ENCODE data around the gene AP3M1.
"Not testable (repeated sequence)": the region's sequence is repeated elsewhere in the genome, so short reads cannot be mapped to it uniquely, and the experiment has no call there.

The AP3M1 gene

DNA sequence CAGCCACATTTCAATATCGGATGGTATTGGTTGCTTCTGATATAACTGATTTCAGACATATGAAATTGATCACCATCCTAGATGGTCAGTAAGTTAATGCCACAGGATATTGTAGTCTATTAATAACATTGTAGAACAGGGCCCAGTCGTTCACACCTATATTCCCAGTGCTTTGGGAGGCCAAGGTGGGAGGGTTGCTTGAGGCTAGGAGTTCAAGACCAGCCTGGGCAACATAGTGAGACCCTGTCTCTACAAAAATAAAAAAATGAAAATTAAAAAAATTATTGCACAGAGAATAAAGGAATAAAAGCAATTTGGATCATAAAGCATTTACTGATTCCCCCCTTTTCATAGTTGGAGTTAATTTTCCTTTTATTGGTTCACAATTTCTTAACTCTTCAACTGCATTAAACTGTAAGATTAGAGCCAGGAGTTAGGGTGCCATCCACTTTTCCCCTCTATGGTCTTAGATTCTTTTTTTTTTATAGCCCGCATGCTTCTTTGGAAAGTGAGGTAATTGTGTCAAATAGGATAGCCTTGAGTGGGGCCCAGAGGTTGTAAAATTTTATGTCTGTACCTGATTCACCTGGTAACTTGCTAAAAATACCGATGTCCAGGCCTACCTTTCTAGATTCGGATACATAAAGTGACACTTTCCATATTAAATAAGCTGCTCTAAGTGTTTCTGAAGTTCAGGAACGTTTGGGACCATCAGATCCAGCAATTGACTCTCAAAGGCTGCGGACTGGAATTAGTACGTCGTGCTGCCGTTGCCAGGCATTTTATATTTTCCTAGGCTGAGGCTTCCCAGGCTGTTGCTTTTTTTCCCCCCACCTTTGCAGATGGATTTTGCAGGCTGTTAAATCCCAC, 25.1 kb upstream of the AP3M1 start:
- Mint-ChIP-seq H3K27me3 (no peaks in the 10 kb centered on the region), H3K4me3 (peak overlapping the region; percentile 91 to 97), H3K27ac (peak overlapping the region; percentile 97 to 99), H3K9me3 (no peaks in the 10 kb centered on the region), H3K4me1 (peaks cover 37% of the 10 kb centered on the region)
- DNase-seq (no peak), ATAC-seq (no peak)

DNA sequence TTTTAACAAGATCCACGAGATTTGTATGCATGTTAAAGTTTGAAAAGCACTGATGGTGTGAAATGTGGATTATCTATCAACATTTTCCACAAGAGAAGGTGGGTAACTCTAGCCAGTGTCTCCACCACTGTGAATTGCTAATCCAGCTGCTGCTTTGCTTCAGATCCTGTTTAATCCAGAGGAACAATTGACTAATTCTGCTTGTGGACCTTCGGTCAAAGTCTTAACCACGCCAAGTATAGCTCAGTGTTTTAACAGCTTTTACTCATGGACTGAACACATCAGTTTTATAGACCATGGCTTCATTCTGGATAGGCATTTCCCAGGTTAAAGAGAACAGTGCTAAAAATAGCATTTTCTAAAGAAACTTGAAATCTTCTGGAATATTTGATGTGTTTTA, 23.9 kb upstream of the AP3M1 start:
- Mint-ChIP-seq H3K9me3 (no peaks in the 10 kb centered on the region), H3K27me3 (no peaks in the 10 kb centered on the region), H3K4me1 (peaks cover 31% of the 10 kb centered on the region), H3K27ac (no peak overlapping the region), H3K4me3 (no peak overlapping the region)
- DNase-seq: no peak
- no peak for ATAC-seq

DNA sequence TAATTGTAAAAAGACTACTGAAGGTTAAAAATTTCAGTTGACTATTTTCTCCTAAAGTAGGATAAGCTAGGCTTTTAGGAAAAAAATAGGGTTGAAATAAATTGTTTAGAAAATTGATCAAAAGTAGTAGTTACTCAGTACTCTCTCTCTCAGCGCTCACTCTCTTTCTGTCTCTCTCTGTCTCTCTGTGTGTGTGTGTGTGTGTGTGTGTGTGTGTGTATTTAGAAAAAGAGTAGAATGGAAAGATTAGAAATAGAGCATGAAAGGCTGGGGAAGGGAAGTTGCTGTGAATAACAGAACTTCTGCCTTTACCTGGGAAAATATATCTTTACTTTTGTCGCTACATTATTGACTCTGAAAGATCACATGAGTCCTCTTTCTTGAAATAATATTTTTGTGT, 21.0 kb upstream of the AP3M1 start:
- H3K9me3 Mint-ChIP-seq: no peaks in the 10 kb centered on the region
- DNase-seq (no peak), ATAC-seq (no peak)
- no peaks in the 10 kb centered on the region for H3K27me3 Mint-ChIP-seq
- H3K4me1 Mint-ChIP-seq: peaks cover 31% of the 10 kb centered on the region
- H3K4me3 Mint-ChIP-seq: no peak overlapping the region
- no peak overlapping the region for H3K27ac Mint-ChIP-seq

DNA sequence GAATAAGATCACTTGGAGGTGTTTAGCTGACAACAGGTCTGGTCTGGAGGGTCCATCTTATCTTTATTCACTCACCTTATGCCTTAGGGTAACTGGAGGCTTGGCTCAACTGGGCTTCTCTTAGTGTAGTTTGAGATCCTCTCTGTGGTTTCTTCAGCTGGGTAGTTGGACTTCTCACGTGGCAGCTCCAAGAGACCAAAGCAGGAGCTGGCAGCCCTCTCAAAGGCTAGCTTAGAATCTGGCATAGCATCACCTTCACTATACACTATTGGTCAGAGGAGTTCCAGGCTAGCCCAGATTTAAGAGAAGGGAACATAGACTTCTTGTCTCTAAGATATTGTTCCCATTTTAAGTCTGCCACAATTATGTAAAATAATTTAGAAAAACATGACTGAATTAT, 16.8 kb upstream of the AP3M1 start:
- DNase-seq (no peak), ATAC-seq (no peak)
- H3K9me3 Mint-ChIP-seq: no peaks in the 10 kb centered on the region
- no peak overlapping the region for H3K27ac Mint-ChIP-seq
- peaks cover 38% of the 10 kb centered on the region for H3K4me1 Mint-ChIP-seq
- H3K27me3 Mint-ChIP-seq: no peaks in the 10 kb centered on the region
- H3K4me3 Mint-ChIP-seq: no peak overlapping the region

DNA sequence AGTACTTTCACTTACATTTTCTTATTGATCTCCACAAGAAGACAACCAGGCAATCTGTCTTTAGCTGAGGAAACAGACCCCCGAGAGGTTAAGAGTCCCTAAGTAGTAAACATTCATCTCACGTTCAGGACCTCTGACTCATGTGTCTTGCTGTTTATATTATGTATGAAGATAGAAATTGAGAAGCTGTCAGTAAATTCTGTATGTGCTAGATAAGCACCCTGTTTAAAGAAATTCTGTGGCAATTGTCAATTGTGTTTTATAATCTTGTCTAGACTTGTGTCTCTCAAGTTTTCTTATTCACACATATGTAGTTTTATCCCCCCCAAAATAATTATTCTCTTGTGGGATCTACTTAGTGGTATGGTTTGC, 14.9 kb upstream of the AP3M1 start:
- ATAC-seq: no peak
- Mint-ChIP-seq H3K4me3 (no peak overlapping the region), H3K27ac (peak overlapping the region in 1 of 2 donors; percentile 26), H3K27me3 (no peaks in the 10 kb centered on the region), H3K4me1 (peaks cover 38% of the 10 kb centered on the region), H3K9me3 (no peaks in the 10 kb centered on the region)
- no peak for DNase-seq

DNA sequence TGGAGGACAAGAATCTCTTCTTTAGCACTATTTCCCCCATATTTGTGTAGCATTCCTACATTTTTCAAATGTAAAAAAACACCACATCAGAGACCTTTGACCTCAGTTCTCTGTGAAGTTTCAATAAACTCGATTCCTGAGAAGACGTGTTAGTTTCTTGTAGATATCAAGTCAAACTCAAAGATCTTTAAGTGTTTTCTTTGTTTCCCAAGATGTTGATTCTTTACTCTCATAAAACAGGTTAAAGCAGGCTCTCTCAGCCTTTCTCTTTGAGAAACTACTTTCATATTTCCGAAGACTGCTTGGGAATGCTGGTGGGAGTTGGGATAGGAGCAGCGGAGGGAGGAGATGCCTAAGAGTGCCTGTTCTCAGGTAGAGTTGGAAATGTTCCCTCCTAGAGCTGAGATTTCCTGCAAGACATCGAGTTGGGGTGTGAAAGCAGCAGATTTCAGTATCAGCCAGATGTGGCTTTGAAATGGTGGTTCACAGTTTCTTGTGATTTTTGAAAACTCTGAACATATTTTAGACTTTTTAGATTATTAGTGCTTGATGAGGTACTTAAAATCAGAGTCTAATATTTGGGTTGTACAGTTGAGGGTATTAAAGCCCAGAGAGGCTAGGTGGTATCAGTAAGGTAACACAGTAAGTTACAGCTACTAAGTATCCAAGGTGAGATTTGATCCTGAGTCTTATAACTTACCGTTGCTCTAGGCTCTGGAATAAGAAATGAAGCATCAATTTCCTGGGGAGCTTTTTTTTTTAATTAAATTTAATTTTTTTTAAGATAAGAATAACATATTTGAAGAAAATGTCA, 14.3 kb upstream of the AP3M1 start:
- ATAC-seq: no peak
- Mint-ChIP-seq H3K4me3 (peak overlapping the region in 1 of 2 donors; percentile 20), H3K9me3 (no peaks in the 10 kb centered on the region), H3K27ac (peak overlapping the region in 1 of 2 donors; percentile 58), H3K4me1 (peaks cover 38% of the 10 kb centered on the region), H3K27me3 (no peaks in the 10 kb centered on the region)
- no peak for DNase-seq

DNA sequence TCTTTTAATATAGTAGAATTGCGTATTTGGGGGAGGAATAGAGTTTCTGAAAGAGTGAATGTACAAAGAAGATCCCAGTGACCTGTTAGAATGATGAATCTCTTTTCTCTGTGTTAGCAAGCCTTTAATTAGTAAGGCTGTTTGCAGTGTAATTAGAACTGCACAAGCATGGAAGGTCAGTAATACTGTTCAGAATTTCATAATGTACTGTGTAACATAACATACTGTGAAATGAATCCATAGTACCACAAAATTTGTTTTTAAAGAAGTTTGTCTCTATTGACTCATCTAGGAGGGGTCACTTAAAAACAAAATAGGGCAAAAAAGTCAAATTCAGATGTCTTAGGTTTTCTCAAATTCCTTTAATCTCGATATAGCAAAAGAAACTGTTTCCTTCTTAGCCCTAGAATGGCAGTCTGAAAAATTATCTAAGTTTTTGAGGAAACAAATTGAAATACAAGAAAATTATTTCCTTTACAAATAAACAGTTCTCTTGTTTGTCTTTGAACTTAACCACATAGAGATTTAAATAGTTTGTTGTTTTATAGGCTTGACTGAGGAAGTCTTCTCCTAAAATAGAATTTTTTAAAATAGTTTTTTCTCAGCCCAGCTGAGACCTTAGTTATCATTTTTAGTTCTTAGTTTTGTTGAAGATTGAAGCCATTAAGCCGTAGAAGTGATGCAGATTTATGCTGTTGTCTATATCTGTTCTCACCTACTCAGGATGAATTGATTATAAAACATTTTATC, 12.9 kb upstream of the AP3M1 start:
- ATAC-seq (no peak), DNase-seq (no peak)
- H3K27ac Mint-ChIP-seq: peak overlapping the region in 1 of 2 donors; percentile 3
- peaks cover 26% of the 10 kb centered on the region for H3K4me1 Mint-ChIP-seq
- H3K9me3 Mint-ChIP-seq: no peaks in the 10 kb centered on the region
- H3K4me3 Mint-ChIP-seq: no peak overlapping the region
- H3K27me3 Mint-ChIP-seq: no peaks in the 10 kb centered on the region

DNA sequence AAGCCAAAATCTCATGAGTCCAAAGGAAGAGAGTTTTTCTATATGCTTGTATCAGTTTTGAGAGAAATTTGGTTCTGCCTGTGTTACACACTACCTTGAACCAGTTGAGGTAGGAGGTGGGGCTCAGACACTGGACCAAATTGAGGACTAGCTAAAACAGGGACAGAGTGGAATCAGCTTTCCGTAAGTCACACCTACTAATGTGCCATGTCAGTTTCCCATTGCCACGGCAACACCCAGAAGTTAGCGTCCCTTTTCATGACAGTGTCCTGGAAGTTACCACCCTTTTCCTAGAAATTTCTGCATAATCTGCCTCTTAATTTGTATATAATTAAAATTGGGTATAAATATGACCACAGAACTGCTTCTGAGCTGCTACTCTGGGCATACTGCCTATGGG, 9.4 kb upstream of the AP3M1 start:
- no peak for ATAC-seq
- Mint-ChIP-seq H3K27ac (no peak overlapping the region), H3K27me3 (no peaks in the 10 kb centered on the region), H3K9me3 (no peaks in the 10 kb centered on the region), H3K4me3 (no peak overlapping the region), H3K4me1 (peaks cover 31% of the 10 kb centered on the region)
- no peak for DNase-seq

DNA sequence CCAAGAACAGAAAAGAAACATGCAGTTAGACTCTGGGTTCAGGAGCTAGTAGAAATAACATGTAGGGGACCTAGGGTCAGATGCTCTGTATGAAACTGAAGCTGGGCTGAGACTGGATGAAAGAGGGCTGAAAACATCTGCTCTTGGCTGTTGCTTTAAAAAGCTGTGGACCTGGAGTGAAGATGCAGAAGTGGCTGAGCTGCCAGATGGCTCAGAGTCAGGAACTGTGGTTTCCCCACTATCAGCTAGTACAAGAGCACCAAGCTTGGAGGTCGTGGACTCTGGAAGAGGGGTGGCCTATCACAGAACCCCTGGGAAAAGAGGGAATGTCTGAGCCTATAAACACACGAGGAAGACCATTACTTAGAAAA, 6.3 kb upstream of the AP3M1 start:
- H3K9me3 Mint-ChIP-seq: no peaks in the 10 kb centered on the region
- H3K27me3 Mint-ChIP-seq: no peaks in the 10 kb centered on the region
- no peak overlapping the region for H3K4me3 Mint-ChIP-seq
- peaks cover 43% of the 10 kb centered on the region for H3K4me1 Mint-ChIP-seq
- DNase-seq (no peak), ATAC-seq (no peak)
- H3K27ac Mint-ChIP-seq: no peak overlapping the region

DNA sequence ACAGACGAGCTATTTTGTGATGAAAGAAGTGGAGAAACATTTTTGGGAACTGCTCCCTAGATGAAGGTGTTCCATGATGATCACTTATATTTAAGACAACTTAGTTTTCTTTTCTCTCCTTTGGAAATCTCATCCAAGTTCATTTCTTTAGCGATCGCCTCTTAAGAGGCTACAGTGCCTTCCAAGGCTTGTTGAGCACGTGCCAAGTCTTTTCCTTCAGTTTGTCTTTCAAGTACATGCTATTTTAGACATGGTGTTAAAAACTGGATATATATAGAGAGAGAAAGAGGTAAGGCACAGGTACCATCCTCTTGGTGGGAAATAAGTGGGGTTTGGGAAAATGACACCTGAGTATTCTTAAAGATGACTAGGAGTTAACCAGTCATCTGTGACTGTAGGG, 3.0 kb upstream of the AP3M1 start:
- no peaks in the 10 kb centered on the region for H3K27me3 Mint-ChIP-seq
- H3K27ac Mint-ChIP-seq: no peak overlapping the region
- ATAC-seq (no peak), DNase-seq (no peak)
- no peaks in the 10 kb centered on the region for H3K9me3 Mint-ChIP-seq
- peaks cover 45% of the 10 kb centered on the region for H3K4me1 Mint-ChIP-seq
- H3K4me3 Mint-ChIP-seq: peak overlapping the region in 1 of 2 donors; percentile 27

DNA sequence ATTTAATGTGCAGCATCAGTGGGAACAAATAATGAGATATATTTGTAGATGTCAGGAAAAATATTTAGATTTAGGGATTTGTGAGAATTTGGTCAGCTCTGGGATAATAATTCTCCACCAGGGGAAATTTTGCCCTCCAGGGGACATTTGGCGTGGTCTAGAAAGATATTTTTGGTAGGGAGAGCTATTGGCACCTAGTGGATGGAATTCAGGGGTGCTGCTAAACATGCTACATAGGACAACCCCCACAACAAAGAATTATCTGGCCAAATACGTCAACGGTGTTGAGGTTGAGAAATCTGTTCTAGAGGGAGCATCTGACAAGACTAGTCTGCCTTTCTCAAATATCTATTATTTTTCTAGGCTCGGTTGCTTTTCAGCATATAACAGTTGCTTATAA, 2.5 kb upstream of the AP3M1 start:
- ATAC-seq: no peak
- Mint-ChIP-seq H3K27ac (no peak overlapping the region), H3K9me3 (no peaks in the 10 kb centered on the region), H3K4me3 (peak overlapping the region; percentile 5 to 24), H3K27me3 (no peaks in the 10 kb centered on the region), H3K4me1 (peaks cover 50% of the 10 kb centered on the region)
- DNase-seq: no peak

DNA sequence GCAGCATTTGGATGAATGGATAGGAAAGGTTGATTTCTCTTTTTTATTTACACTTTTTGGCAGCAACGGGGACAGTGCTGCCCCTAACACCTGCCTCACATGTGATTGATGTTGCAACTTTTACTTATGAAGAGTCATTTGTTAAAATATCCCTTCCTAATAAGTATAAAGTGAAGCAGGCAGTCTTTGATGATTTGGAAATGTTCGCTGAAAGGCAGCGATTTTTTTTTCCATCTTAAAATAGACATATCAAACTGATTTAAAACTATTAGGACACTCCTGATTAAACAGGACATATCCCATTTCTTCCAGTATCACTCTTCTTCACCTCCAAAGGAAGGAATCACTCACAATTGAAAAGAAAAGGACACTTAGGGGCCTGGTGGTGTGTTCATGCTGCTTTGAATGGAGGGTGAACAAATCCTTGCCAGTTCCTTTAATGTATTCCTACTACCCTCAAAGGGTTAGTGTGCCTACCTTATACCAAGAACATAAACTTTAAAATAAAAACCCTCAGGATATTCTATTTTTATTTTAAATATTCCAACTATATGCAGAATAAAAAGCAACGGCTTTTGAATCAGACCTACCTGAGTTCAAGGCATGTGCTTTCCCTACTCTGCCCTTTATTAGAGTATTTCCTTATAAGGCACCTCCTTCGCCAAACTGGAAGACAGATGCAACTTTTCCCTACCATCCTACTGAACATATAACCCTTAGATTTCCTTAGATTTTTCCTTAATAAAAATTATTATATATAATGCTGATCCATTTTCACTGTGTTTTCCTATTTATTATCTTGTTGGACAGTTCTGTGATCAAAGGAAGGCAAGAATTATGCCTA, 1.5 kb upstream of the AP3M1 start:
- Mint-ChIP-seq H3K4me3 (peak overlapping the region in 1 of 2 donors; percentile 31), H3K4me1 (peaks cover 58% of the 10 kb centered on the region), H3K27ac (peak overlapping the region in 1 of 2 donors; percentile 63), H3K27me3 (no peaks in the 10 kb centered on the region), H3K9me3 (no peaks in the 10 kb centered on the region)
- ATAC-seq: no peak
- DNase-seq: no peak

DNA sequence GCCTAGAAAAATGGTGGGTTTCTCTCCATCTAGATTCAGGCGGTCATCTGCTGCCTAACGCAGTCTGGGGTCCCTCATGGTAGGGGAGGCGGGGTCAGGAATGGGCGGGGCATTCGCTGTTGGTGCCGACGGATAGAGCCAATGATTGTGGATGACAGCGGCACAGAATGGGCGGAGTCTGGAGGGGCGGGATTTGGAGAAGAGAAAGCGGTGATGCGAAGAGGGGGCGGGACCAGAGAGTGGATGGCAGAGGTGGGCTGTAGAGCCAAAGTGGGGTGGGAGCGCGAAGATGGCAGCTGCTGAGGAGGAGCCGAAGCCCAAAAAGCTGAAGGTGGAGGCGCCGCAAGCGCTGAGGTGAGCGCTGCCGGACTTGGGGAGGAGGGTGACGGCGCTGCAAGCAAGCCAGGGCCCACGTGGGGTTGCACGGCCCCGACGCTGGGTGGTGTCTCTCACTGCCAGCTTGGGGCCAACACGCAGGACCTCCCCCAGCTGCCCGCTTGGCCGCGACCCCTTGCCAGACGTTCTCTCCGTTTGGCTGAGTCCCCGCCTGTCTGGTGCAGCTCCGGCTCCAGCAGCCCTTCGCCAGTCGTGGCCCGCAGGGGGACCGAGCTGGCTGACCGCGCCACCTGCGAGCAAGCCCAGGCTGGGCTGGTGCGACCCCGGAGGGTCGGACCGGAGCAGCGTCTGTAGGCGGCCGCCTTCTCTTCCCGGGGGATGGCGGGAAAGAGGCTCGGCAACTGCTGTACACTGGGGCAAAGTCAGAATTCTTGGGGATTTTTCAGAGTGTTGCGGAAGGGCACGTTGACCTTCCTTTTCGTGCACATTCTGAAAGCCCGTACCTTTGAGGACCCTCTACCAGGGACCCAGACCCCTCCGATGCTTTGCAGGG, 606 bp upstream of the AP3M1 start, which contains the start of gene ADK:
Gene ADK (plus strand): TSS at position 232 of the 889 bp plus-strand sequence. CDS start 58 bp downstream, at position 290.
- Mint-ChIP-seq H3K27ac (peak within 1 kb of the TSS in 1 of 2 donors; percentile 63), H3K4me1 (peaks cover 57% of the 10 kb centered on the region), H3K4me3 (no peak within 1 kb of the TSS), H3K9me3 (no peaks in the 10 kb centered on the region), H3K27me3 (no peaks in the 10 kb centered on the region)
- ATAC-seq (peak; percentile 97), DNase-seq (peak; percentile 99)

DNA sequence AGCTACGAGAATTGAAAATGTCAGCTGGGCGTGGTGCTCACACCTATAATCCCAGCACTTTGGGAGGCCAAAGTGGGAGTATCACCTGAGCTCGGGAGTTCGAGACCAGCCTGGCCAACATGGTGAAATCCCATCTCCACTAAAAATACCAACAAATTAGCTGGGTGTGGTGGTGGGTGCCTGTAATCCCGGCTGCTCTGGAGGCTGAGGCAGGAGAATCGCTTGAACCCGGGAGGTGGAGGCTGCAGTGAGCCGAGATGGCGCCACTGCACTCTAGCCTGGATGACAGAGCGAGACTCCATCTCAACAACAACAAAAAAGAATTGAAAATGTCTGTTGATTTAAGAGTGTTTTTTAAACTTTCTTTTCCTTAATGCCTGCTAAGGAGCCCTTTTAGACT, 3.6 kb downstream of the AP3M1 start:
- not testable (repeated sequence) for H3K27me3 Mint-ChIP-seq, DNase-seq, H3K4me3 Mint-ChIP-seq, ATAC-seq, H3K9me3 Mint-ChIP-seq, H3K27ac Mint-ChIP-seq
- peaks cover 35% of the 10 kb centered on the region for H3K4me1 Mint-ChIP-seq
